Measurements from ENCODE around the gene UTS2R.
"Not testable (repeated sequence)": the region's sequence is repeated elsewhere in the genome, so short reads cannot be mapped to it uniquely, and the experiment has no call there.

Gene UTS2R

DNA sequence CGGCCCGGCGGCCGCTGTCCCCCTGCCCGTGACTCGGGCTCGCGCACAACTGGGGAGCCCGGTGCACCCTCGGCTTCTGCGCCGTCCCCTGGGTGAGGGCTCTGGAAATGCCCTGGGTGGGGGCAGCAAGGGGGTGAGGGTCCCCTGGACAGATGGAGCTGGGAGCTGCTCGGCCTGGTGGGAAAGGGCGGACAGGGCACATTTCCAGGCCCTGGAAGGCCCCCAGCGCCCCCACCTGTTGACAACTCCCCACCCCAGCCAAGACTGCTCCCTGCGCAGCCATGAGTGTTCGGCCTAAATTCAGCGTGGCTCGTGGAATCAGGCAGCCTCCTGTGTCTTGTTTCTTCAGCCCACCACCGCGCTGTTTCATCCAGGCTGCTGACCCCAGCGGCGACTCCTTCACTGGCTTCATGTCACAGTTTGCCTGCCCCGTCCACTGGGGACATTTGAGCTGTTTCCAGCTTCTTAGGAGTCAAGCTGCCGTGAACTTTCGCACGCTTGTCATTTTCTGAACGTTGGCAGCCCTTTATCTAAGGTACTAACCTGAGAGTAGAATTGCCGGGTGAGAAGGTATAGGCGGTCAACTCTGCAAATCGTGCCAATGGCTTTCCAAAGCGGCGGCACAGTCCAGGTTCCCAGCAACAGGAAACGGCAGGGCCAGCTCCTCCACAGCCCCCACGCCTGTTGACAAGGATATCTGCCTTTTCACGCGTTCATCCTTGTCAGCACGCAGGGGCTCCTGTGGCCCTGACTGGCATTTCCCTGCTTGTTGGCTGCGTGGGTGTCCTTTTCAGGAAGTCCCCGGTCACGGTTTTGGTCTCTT is 895 bp downstream of the UTS2R start:
- Histone ChIP-seq H3K4me3 (IDR thresholded peaks at IDR 0.05; ENCODE audit: insufficient read depth, low read depth, low read length) (no peak overlapping the region), H3K4me1 (ENCODE audit: low read depth, poor library complexity, severe bottlenecking) (peaks cover 29% of the 10 kb centered on the region), H3K36me3 (ENCODE audit: insufficient read depth) (no peaks in the 10 kb centered on the region), H3K9ac (no peak overlapping the region), H3K4me2 (no peak overlapping the region), H2AFZ (ENCODE audit: low read depth) (no peak overlapping the region), H3K27me3 (ENCODE audit: insufficient read depth, low read depth) (no peaks in the 10 kb centered on the region), H4K20me1 (ENCODE audit: insufficient read depth) (no peaks in the 10 kb centered on the region), H3K79me2 (ENCODE audit: insufficient read depth, low read depth) (no peaks in the 10 kb centered on the region), H3K27ac (no peak overlapping the region)
- TF ChIP-seq, protein P1, sequence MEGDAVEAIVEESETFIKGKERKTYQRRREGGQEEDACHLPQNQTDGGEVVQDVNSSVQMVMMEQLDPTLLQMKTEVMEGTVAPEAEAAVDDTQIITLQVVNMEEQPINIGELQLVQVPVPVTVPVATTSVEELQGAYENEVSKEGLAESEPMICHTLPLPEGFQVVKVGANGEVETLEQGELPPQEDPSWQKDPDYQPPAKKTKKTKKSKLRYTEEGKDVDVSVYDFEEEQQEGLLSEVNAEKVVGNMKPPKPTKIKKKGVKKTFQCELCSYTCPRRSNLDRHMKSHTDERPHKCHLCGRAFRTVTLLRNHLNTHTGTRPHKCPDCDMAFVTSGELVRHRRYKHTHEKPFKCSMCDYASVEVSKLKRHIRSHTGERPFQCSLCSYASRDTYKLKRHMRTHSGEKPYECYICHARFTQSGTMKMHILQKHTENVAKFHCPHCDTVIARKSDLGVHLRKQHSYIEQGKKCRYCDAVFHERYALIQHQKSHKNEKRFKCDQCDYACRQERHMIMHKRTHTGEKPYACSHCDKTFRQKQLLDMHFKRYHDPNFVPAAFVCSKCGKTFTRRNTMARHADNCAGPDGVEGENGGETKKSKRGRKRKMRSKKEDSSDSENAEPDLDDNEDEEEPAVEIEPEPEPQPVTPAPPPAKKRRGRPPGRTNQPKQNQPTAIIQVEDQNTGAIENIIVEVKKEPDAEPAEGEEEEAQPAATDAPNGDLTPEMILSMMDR (conservative IDR thresholded peaks at IDR 0.05; ENCODE audit: low read depth, low read length) = no peak

DNA sequence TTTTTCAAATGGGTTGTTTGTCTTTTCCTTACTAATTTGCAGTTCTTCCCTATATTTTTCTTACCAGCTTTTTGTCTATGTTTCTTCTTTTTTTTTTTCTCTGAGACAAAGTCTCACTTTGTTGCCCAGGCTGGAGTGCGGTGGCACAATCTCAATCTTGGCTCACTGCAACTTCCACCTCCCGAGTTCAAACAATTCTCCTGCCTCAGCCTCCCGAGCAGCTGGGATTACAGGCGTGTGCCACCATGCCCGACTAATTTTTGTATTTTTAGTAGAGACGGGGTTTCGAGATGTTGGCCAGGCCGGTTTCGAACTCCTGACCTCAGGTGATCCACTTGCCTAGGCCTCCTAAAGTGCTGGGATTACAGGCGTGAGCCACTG is 1.5 kb downstream of the UTS2R start:
- not testable (repeated sequence) for H3K4me2 ChIP-seq, H3K27ac ChIP-seq

DNA sequence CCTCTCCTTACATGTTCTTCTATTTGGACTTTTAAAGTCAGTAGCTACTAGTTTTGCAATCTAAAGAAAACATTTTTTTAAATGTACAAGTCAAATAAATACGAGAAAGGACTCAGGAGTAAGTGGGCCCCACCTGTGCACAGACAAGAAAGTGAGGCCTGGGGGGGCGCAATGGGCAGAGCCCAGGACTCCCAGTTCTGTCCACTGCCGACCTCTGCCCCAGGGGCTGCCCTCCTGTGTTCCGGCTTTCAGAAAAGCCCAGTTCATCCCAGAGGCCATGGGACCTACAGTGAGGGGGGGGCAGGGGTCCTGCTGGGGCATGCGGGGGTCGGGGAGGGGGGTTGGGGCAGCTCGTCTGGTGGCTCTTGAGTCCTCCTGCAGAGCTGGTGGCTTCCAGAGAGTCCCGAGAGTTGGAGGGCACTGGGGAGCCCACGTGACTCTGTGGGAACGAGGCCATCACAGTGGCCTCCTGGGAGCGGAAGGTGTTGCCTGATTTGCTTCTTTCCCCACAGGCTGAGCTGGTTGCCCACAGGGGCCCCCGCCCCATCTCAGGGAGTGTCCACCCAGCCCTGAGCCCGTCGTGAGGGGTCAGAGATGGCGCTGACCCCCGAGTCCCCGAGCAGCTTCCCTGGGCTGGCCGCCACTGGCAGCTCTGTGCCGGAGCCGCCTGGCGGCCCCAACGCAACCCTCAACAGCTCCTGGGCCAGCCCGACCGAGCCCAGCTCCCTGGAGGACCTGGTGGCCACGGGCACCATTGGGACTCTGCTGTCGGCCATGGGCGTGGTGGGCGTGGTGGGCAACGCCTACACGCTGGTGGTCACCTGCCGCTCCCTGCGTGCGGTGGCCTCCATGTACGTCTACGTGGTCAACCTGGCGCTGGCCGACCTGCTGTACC is 2.4 kb downstream of the UTS2R start:
- Histone ChIP-seq H3K79me2 (ENCODE audit: insufficient read depth, low read depth) (no peaks in the 10 kb centered on the region), H3K4me2 (no peak overlapping the region), H3K36me3 (ENCODE audit: insufficient read depth) (no peaks in the 10 kb centered on the region), H3K27ac (no peak overlapping the region), H3K4me1 (ENCODE audit: low read depth, poor library complexity, severe bottlenecking) (peaks cover 23% of the 10 kb centered on the region), H3K4me3 (IDR thresholded peaks at IDR 0.05; ENCODE audit: insufficient read depth, low read depth, low read length) (no peak overlapping the region), H4K20me1 (ENCODE audit: insufficient read depth) (no peaks in the 10 kb centered on the region), H3K27me3 (ENCODE audit: insufficient read depth, low read depth) (no peaks in the 10 kb centered on the region), H2AFZ (ENCODE audit: low read depth) (no peak overlapping the region), H3K9ac (no peak overlapping the region)
- TF ChIP-seq, protein P1 (conservative IDR thresholded peaks at IDR 0.05; ENCODE audit: low read depth, low read length) = no peak

More for the DNA sequence above, 1.5 kb downstream of the UTS2R start:
- H3K9ac ChIP-seq; H4K20me1 ChIP-seq (ENCODE audit: insufficient read depth); H3K27me3 ChIP-seq (ENCODE audit: insufficient read depth, low read depth); H3K36me3 ChIP-seq (ENCODE audit: insufficient read depth); H2AFZ ChIP-seq (ENCODE audit: low read depth); H3K4me3 ChIP-seq (IDR thresholded peaks at IDR 0.05; ENCODE audit: insufficient read depth, low read depth, low read length); H3K79me2 ChIP-seq (ENCODE audit: insufficient read depth, low read depth): not testable (repeated sequence)
- peaks cover 25% of the 10 kb centered on the region for H3K4me1 ChIP-seq (ENCODE audit: low read depth, poor library complexity, severe bottlenecking)

DNA sequence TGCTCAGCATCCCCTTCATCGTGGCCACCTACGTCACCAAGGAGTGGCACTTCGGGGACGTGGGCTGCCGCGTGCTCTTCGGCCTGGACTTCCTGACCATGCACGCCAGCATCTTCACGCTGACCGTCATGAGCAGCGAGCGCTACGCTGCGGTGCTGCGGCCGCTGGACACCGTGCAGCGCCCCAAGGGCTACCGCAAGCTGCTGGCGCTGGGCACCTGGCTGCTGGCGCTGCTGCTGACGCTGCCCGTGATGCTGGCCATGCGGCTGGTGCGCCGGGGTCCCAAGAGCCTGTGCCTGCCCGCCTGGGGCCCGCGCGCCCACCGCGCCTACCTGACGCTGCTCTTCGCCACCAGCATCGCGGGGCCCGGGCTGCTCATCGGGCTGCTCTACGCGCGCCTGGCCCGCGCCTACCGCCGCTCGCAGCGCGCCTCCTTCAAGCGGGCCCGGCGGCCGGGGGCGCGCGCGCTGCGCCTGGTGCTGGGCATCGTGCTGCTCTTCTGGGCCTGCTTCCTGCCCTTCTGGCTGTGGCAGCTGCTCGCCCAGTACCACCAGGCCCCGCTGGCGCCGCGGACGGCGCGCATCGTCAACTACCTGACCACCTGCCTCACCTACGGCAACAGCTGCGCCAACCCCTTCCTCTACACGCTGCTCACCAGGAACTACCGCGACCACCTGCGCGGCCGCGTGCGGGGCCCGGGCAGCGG is 3.2 kb downstream of the UTS2R start:
- H3K4me1 ChIP-seq (ENCODE audit: low read depth, poor library complexity, severe bottlenecking) = peaks cover 16% of the 10 kb centered on the region
- no peak overlapping the region for H3K27ac ChIP-seq
- no peaks in the 10 kb centered on the region for H3K36me3 ChIP-seq (ENCODE audit: insufficient read depth)
- TF ChIP-seq, protein P1 (conservative IDR thresholded peaks at IDR 0.05; ENCODE audit: low read depth, low read length) = no peak
- H4K20me1 ChIP-seq (ENCODE audit: insufficient read depth) = no peaks in the 10 kb centered on the region
- no peak overlapping the region for H3K9ac ChIP-seq
- no peaks in the 10 kb centered on the region for H3K27me3 ChIP-seq (ENCODE audit: insufficient read depth, low read depth)
- H2AFZ ChIP-seq (ENCODE audit: low read depth) = no peak overlapping the region
- H3K4me3 ChIP-seq (IDR thresholded peaks at IDR 0.05; ENCODE audit: insufficient read depth, low read depth, low read length) = no peak overlapping the region
- H3K4me2 ChIP-seq = no peak overlapping the region
- H3K79me2 ChIP-seq (ENCODE audit: insufficient read depth, low read depth) = no peaks in the 10 kb centered on the region

Data from KMS-11 (cell line).